ENCODE data around the gene VPS72. TPM values are rescaled to one million over a fixed set of nuclear protein-coding genes. Genes with fewer than 3 reads are reported as not detected.

VPS72 gene
- total and polyA plus RNA-seq, 12 donors = 24.8 to 47.2 (median 38.8) TPM

DNA sequence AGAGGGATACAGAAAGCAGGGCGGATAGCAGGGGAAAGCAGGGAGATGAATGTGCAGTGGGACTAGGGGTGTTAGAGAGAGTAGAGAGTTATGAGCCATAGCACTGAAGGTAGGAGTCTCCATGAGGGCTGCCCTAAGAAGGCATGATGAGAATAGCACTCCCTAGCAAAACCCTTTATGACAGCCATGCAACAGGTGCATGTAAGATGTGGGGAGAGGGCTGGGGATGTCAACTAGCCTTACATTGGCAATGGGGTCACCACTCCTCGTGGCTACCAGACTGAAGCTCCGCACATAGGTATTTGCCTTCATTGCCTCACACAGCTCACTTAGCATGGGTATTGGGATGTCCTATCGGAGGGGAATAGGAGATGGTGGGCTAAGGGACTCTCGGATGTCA lies 18.8 kb downstream of the VPS72 start:
- no peak overlapping the region for H3K4me3 ChIP-seq

DNA sequence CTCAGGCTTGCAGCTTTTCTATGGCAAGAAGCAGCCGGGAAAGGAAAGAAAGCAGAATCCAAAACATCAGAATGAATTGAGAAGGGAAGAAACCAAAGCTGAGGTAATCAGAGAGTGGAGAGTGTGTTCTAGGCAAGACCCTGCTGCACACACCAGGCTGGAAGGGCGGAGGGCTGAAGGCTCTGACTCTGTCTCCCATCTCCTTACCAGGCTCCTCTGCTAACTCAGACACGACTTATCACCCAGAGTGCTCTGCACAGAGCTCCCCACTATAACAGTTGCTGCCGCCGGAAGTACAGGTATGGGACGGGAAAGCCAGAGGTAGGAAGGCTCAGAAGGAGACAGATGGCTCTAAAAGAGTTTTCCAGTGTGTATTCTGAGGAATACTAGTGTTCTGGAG lies 22.9 kb downstream of the VPS72 start:
- TF ChIP-seq, protein P1, sequence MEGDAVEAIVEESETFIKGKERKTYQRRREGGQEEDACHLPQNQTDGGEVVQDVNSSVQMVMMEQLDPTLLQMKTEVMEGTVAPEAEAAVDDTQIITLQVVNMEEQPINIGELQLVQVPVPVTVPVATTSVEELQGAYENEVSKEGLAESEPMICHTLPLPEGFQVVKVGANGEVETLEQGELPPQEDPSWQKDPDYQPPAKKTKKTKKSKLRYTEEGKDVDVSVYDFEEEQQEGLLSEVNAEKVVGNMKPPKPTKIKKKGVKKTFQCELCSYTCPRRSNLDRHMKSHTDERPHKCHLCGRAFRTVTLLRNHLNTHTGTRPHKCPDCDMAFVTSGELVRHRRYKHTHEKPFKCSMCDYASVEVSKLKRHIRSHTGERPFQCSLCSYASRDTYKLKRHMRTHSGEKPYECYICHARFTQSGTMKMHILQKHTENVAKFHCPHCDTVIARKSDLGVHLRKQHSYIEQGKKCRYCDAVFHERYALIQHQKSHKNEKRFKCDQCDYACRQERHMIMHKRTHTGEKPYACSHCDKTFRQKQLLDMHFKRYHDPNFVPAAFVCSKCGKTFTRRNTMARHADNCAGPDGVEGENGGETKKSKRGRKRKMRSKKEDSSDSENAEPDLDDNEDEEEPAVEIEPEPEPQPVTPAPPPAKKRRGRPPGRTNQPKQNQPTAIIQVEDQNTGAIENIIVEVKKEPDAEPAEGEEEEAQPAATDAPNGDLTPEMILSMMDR (IDR thresholded peaks at IDR 0.05) = no peak
- Histone ChIP-seq H3K27ac (peak overlapping the region in 1 of 10 donors; percentile 91), H3K4me3 (peak overlapping the region in 5 of 10 donors; percentile 73 to 92 (median 82)), H3K9me3 (no peaks in the 10 kb centered on the region), H3K36me3 (peaks cover 0 to 70% (median 7%) of the 10 kb centered on the region in 9 donors), H3K4me1 (peaks cover 6 to 40% (median 23%) of the 10 kb centered on the region in 9 donors), H3K27me3 (no peaks in the 10 kb centered on the region)
- intact Hi-C loops (cut with DNase I) = no loop called here
- DNase-seq (no peak), ATAC-seq (no peak)
- WGBS, 2 donors = 88 to 95% methylated on average over 6 of the region's 6 CpGs

More for the DNA sequence above, 18.8 kb downstream of the VPS72 start:
- Histone ChIP-seq H3K27ac (no peak overlapping the region), H3K36me3 (peaks cover 0 to 87% (median 7%) of the 10 kb centered on the region in 9 donors), H3K9me3 (no peaks in the 10 kb centered on the region), H3K27me3 (no peaks in the 10 kb centered on the region), H3K4me1 (peaks cover 6 to 23% (median 11%) of the 10 kb centered on the region in 9 donors)
- DNase-seq (no peak), ATAC-seq (no peak)
- 89 to 92% methylated on average over 5 of the region's 5 CpGs for WGBS, 2 donors
- TF ChIP-seq, protein P1 (IDR thresholded peaks at IDR 0.05) = no peak
- intact Hi-C loops (cut with DNase I) = no loop called here

DNA sequence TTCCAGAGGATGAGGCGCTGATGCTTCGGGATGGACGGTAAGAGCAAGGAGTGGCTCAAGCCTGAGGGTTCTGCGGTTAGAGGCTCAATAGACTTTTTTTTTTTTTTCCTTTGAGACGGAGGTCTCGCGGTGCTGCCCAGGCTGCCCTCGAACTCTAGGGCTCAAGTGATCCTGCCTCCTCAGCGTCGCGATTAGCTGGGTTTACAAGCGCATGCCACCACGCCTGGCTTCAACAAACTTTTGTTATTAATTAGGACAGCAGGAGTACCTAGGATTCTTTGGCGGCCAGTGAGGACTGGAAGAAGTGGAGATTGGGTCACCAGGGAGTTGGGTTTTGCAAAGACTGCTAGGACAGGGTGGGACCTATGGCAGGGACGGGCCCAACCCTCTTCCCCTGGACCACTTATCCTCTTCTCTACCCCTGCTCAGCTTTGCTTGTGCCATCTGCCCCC lies 23.5 kb downstream of the VPS72 start:
- Histone ChIP-seq H3K4me1 (peaks cover 6 to 46% (median 23%) of the 10 kb centered on the region in 9 donors), H3K4me3 (peak overlapping the region; percentile 58 to 92 (median 78)), H3K36me3 (peaks cover 0 to 72% (median 7%) of the 10 kb centered on the region in 9 donors), H3K9me3 (no peaks in the 10 kb centered on the region), H3K27ac (peak overlapping the region; percentile 33 to 94 (median 92)), H3K27me3 (no peaks in the 10 kb centered on the region)
- DNase-seq (no peak), ATAC-seq (peak in 1 of 8 donors; percentile 3)
- TF ChIP-seq, protein P1 (IDR thresholded peaks at IDR 0.05) = no peak
- intact Hi-C loops (cut with DNase I) = no loop called here
- 4% methylated on average over 15 of the region's 15 CpGs for WGBS, 2 donors

DNA sequence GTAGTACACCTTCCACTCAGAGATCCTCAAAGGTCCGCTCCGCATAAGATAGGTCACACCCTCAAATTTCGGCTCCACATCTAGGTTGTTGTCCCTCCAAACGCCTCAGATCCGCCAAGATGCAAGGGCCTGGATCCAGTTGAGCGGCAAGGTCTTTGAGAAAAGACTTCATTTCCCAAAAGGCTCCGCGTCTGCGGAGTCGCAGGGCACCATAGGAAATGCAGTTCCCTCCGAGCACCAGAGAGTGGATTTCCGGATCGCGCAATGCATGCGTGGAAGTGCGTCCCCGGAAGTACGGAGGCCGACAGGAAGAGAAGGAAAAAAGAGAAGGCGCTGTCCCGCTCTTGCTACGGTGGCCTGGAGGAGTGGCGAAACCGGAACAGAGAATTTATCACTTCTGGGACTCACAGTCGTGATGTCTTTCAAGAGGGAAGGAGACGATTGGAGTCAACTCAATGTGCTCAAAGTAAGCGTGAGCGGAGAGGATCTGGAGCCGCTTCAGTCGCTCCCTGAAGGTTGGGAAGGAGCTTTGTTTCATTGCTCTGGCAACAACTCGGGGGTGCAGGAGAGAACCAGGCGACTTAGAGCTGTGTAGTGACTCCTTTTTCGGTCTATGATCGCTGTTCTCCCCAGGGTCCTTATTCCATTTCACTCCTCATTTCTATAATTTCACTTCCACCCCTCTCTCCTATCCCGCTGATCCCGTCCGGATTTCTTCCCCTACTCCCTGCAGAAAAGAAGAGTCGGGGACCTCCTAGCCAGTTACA lies 24.1 kb downstream of the VPS72 start, which contains the start of the genes LYSMD1 and SCNM1:
LYSMD1 (minus strand) TSS at position 165 of the 767 bp plus-strand sequence. CDS start 644 bp downstream, outside the sequence.
SCNM1 (plus strand) TSS at position 407 of the 767 bp plus-strand sequence; CDS start at position 416, 9 bp downstream.
- H3K36me3 ChIP-seq = peaks cover 0 to 72% (median 6%) of the 10 kb centered on the region in 9 donors
- TF ChIP-seq, protein P1 (IDR thresholded peaks at IDR 0.05) = peak in 3 of 9 donors; percentile 14 to 19 (median 17)
- intact Hi-C loops (cut with DNase I) = no loop called here

More for the DNA sequence above, 24.1 kb downstream of the VPS72 start, which contains the start of the genes LYSMD1 and SCNM1:
- peaks cover 6 to 46% (median 24%) of the 10 kb centered on the region in 9 donors for H3K4me1 ChIP-seq
- WGBS, 2 donors = 0 to 1% methylated on average over 38 of the region's 38 CpGs
- DNase-seq = peak; percentile 91 to 99
- peak; percentile 92 to 97 (median 96) for ATAC-seq
- peak within 1 kb of the TSS; percentile 58 to 92 (median 78) for H3K4me3 ChIP-seq
- H3K9me3 ChIP-seq = no peaks in the 10 kb centered on the region
- H3K27me3 ChIP-seq = no peaks in the 10 kb centered on the region
- H3K27ac ChIP-seq = peak within 1 kb of the TSS; percentile 57 to 94 (median 92)

Measured in heart right ventricle (tissue), 16 donors.